GM23248 (cell line): Measurements from ENCODE around the gene WNK2.

Source experiments
- EZH2 ChIP-seq: fragments of 200-600 bp; sonication (generic); IDR thresholded peaks from 2 replicates; pipeline ENCODE4 v1.6.1; 2018; ENCODE audit warnings: antibody characterized with exemption, mild to moderate bottlenecking; ENCODE audit not compliant: insufficient read depth, poor library complexity, severe bottlenecking
- EZH2phosphoT487 ChIP-seq: fragments of 200-600 bp; sonication (generic); IDR thresholded peaks from 2 replicates; pipeline ENCODE4 v1.6.1; 2018; ENCODE audit warnings: antibody characterized with exemption, moderate library complexity, mild to moderate bottlenecking, low read depth; ENCODE audit not compliant: insufficient read depth

- no peak for TF ChIP-seq EZH2
- no peak for TF ChIP-seq EZH2phosphoT487
These were observed 113.0 kb downstream of the WNK2 start for GRCh38 chr9:93296889-93297480.
